Liver (tissue), 9 donors: ENCODE data around the gene GATD1. TPM values are rescaled to one million over a fixed set of nuclear protein-coding genes. Genes with fewer than 3 reads are reported as not detected.

Source experiments
- DNase-seq: peaks from one replicate; pipeline ENCODE4 v3.0.0-alpha.2; 2017; ENCODE audit warnings: low spot score
- H3K27ac ChIP-seq, 2 donors: one replicate each; pipeline ENCODE4 v1.7.0; 2013; ENCODE audit warnings: inconsistent platforms in 2 of 2, low read length in 2 of 2, control low read depth in 1 of 2, low read depth in 1 of 2, mild to moderate bottlenecking in 1 of 2
- H3K27me3 ChIP-seq, 4 donors: one replicate each; pipeline versions ENCODE4 v1.6.1 to v1.7.0; 2013; ENCODE audit warnings: low read length in 3 of 4, inconsistent platforms in 1 of 4, mild to moderate bottlenecking in 1 of 4, moderate library complexity in 1 of 4; ENCODE audit not compliant: control insufficient read depth in 4 of 4, insufficient read depth in 4 of 4
- H3K36me3 ChIP-seq, 4 donors: one replicate each; pipeline versions ENCODE4 v1.6.1 to v1.7.0; 2013; ENCODE audit warnings: low read length in 3 of 4, mild to moderate bottlenecking in 3 of 4, low read depth in 1 of 4, moderate library complexity in 1 of 4; ENCODE audit not compliant: control insufficient read depth in 4 of 4, insufficient read depth in 3 of 4
- H3K4me1 ChIP-seq, 4 donors: one replicate each; pipeline versions ENCODE4 v1.6.1 to v1.7.0; 2013; ENCODE audit warnings: low read length in 3 of 4, mild to moderate bottlenecking in 3 of 4, moderate library complexity in 1 of 4; ENCODE audit not compliant: control insufficient read depth in 4 of 4, insufficient read depth in 4 of 4
- H3K4me3 ChIP-seq, 3 donors: one replicate each; pipeline versions ENCODE4 v1.6.1 to v1.7.0; 2013; ENCODE audit warnings: low read length in 3 of 3, control low read depth in 1 of 3, low read depth in 1 of 3, mild to moderate bottlenecking in 1 of 3
- H3K9ac ChIP-seq, 2 donors: one replicate each; pipeline ENCODE4 v1.7.0; 2013; ENCODE audit warnings: low read length in 2 of 2, mild to moderate bottlenecking in 2 of 2, moderate library complexity in 2 of 2, control low read depth in 1 of 2, low read depth in 1 of 2
- H3K9me3 ChIP-seq, 4 donors: one replicate each; pipeline versions ENCODE4 v1.6.1 to v1.7.0; 2013; ENCODE audit warnings: low read length in 3 of 4; ENCODE audit not compliant: control insufficient read depth in 4 of 4
- CTCF ChIP-seq: fragments of 150-350 bp; IDR thresholded peaks from 2 replicates; pipeline ENCODE4 v1.5.1; 2017; ENCODE audit warnings: improper control_type of control experiment, low read depth, low read length; ENCODE audit not compliant: missing input control
- EGR1 ChIP-seq, 2 donors: IDR thresholded peaks; 2 replicates each; pipeline ENCODE4 v1.6.1; 2016 to 2018; ENCODE audit warnings: antibody characterized with exemption in 2 of 2, low read depth in 2 of 2
- FOXA2 ChIP-seq: IDR thresholded peaks from 2 replicates; pipeline ENCODE4 v1.6.1; 2016; ENCODE audit warnings: antibody characterized with exemption
- GABPA ChIP-seq, 2 donors: IDR thresholded peaks in 1 of 2; conservative IDR thresholded peaks in 1 of 2; 2 replicates each; pipeline ENCODE4 v1.6.1; 2016; ENCODE audit warnings: antibody characterized with exemption in 2 of 2, mild to moderate bottlenecking in 1 of 2, moderate library complexity in 1 of 2
- HNF4A ChIP-seq, 2 donors: conservative IDR thresholded peaks; 2 replicates each; pipeline ENCODE4 v1.6.1; 2016; ENCODE audit warnings: antibody characterized with exemption in 2 of 2, mild to moderate bottlenecking in 2 of 2
- HNF4G ChIP-seq: IDR thresholded peaks from 2 replicates; pipeline ENCODE4 v1.6.1; 2016; ENCODE audit warnings: antibody characterized with exemption
- JUND ChIP-seq, 2 donors: IDR thresholded peaks; 2 replicates each; pipeline ENCODE4 v1.6.1; 2016; ENCODE audit warnings: antibody characterized with exemption in 2 of 2
- RAD21 ChIP-seq, 2 donors: IDR thresholded peaks; 2 replicates each; pipeline ENCODE4 v1.6.1; 2016; ENCODE audit warnings: antibody characterized with exemption in 2 of 2, mild to moderate bottlenecking in 2 of 2
- REST ChIP-seq: IDR thresholded peaks from 2 replicates; pipeline ENCODE4 v1.6.1; 2016; ENCODE audit warnings: antibody characterized with exemption, mild to moderate bottlenecking
- TAF1 ChIP-seq: conservative IDR thresholded peaks from 2 replicates; pipeline ENCODE4 v1.6.1; 2016; ENCODE audit warnings: antibody characterized with exemption, mild to moderate bottlenecking
- ZBTB33 ChIP-seq: IDR thresholded peaks from 2 replicates; pipeline ENCODE4 v1.6.1; 2016; ENCODE audit warnings: antibody characterized with exemption
- WGBS: extraction: QIAGEN DNeasy Blood & Tissue Kit; methylation state at CpG from one replicate; pipeline ENCODE4 v1.1.7; 2013; 5-methylcytosine and 5-hydroxymethylcytosine counted together
- polyA plus RNA-seq, 2 donors: library from polyadenylated mRNA; stranded (reverse) in 1 of 2; unstranded in 1 of 2; fragments of 200-250 nt in 1 of 2; fragments of >200 nt in 1 of 2; fragmentation: Nextera tagmentation in 1 of 2; extraction: Ambion mirVana in 1 of 2; gene quantifications; one replicate each; pipeline versions ENCODE4 v1.2.1 to v1.2.3, GENCODE V29; 2013 to 2015
- total RNA-seq, 2 donors: library from RNA; depleted of rRNA; stranded (reverse); fragments of >200 nt; gene quantifications; one replicate each; pipeline ENCODE4 v1.2.3, GENCODE V29; 2014
- TF ChIP-seq, protein P1 (sequence below): IDR thresholded peaks from 2 replicates; pipeline ENCODE4 v1.6.1; 2016; ENCODE audit warnings: antibody characterized with exemption
- donor health status: healthy.
- donor health status: healthy.
- donor health status: healthy.
- donor health status: healthy.
- donor health status: healthy.

GATD1 gene
- total and polyA plus RNA-seq, 4 donors, result 22.7 to 37.2 (median 24.6) TPM

DNA sequence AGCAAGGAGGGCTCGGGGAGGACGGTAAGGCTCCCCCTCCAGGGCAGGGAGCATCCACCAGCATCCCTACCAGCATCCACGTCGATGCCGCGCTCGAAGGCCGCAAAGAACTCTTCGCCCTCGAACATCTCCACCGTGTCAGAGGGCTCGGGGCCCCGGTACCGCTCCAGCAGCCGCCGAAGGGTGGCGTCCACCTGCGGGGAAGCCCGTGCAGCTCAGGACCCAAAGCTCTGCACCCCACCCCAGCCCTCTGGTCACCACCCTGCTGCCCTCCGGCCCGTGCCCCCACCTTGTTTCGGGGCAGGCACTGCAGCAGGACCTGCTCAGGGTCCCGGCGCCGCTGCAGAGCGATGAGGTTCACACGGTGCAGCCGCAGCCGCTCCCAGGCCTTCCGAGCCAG lies 23.2 kb upstream of the GATD1 start:
- H3K9ac ChIP-seq, result no peak overlapping the region
- H3K4me3 ChIP-seq, result no peak overlapping the region
- H3K27ac ChIP-seq, result no peak overlapping the region
- H3K9me3 ChIP-seq, result no peaks in the 10 kb centered on the region
- no peak for TF ChIP-seq JUND (IDR thresholded peaks at IDR 0.05)
- TF ChIP-seq EGR1 (IDR thresholded peaks at IDR 0.05; ENCODE audit: low read depth in 2 of 2), result no peak
- no peak for TF ChIP-seq GABPA (IDR thresholded peaks at IDR 0.05 in 1 of 2, conservative IDR thresholded peaks at IDR 0.05 in 1 of 2)
- no peak for TF ChIP-seq HNF4G
- TF ChIP-seq CTCF, result no peak
- no peak for TF ChIP-seq RAD21 (IDR thresholded peaks at IDR 0.05)
- TF ChIP-seq REST, result no peak
- TF ChIP-seq, protein P1, sequence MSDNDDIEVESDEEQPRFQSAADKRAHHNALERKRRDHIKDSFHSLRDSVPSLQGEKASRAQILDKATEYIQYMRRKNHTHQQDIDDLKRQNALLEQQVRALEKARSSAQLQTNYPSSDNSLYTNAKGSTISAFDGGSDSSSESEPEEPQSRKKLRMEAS, result no peak
- no peak for TF ChIP-seq HNF4A (conservative IDR thresholded peaks at IDR 0.05)
- no peak for TF ChIP-seq FOXA2
- DNase-seq, result no peak
- H3K4me1 ChIP-seq, result peaks cover 17 to 38% (median 29%) of the 10 kb centered on the region in 4 donors
- no peaks in the 10 kb centered on the region for H3K27me3 ChIP-seq
- peaks cover 0 to 5% (median 1%) of the 10 kb centered on the region in 4 donors for H3K36me3 ChIP-seq
- WGBS, result 97% methylated on average over 30 of the region's 30 CpGs

DNA sequence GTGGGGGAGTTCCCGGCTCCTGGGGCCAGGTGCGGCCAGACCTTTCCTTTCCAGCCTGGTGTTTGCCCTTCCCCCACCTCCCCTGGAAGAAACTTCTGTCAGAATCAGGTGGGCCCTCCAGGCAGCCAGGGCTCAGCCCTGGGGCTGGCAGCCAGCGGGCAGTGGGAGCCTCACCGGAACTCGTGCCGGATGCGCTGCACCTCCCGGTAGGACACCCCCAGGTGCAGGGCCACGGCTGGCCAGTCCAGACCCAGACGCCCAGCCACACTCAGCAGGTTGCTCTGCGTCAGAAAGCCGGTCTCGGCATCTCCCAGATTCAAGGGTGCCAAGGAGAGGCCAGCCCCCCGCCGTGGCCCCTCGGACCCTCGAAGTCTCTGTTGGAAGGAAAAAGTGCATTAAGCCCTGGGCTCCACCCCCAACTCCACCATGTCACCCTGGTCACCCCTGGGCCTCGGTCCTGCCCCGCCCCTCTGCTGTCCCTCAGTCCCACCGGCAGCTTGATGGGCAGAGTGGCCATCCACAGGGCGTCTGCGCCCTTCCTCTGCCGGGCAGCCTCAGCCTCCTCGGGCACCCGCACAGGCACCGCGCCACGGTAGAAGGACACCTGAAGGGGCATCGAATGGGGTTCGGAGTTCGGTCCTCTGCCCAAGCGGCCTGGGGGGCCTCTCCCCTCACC lies 22.5 kb upstream of the GATD1 start:
- no peak for DNase-seq
- H3K4me1 ChIP-seq, result peaks cover 18 to 40% (median 27%) of the 10 kb centered on the region in 4 donors
- WGBS, result 96% methylated on average over 32 of the region's 32 CpGs
- peaks cover 0 to 5% (median 2%) of the 10 kb centered on the region in 4 donors for H3K36me3 ChIP-seq
- TF ChIP-seq HNF4A (conservative IDR thresholded peaks at IDR 0.05), result no peak
- TF ChIP-seq ZBTB33, result no peak
- no peak for TF ChIP-seq RAD21 (IDR thresholded peaks at IDR 0.05)
- TF ChIP-seq, protein P1, result no peak
- no peak for TF ChIP-seq TAF1
- no peak overlapping the region for H3K27ac ChIP-seq
- no peaks in the 10 kb centered on the region for H3K27me3 ChIP-seq
- H3K4me3 ChIP-seq, result no peak overlapping the region
- no peaks in the 10 kb centered on the region for H3K9me3 ChIP-seq
- no peak overlapping the region for H3K9ac ChIP-seq
